ENCODE data around the gene LRP5.
"Not testable (repeated sequence)": the region's sequence is repeated elsewhere in the genome, so short reads cannot be mapped to it uniquely, and the experiment has no call there.

LRP5 gene

DNA sequence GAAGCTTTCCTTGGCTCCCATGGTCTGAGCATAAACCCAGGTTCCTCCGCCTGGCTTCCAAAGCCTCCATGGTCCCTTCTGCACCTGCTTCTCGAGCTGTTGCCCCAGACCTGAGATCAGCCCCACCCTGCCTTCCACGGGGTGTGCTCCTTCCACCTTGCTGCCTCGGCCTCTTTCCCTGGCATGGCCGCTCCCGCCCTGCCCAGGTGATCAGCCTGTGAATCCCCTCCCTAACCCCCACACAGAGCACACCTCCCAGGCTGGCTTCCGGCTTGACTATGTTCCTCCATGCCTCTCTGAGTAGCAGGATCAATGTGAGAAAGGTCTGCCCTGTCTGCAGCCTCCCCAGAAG, 145.5 kb downstream of the LRP5 start:
- peaks cover 12% of the 10 kb centered on the region for H3K4me1 ChIP-seq (ENCODE audit: low read depth, poor library complexity, severe bottlenecking)
- no peak overlapping the region for H3K9ac ChIP-seq
- H3K79me2 ChIP-seq (ENCODE audit: insufficient read depth, low read depth), result peaks cover 15% of the 10 kb centered on the region
- H3K27me3 ChIP-seq (ENCODE audit: insufficient read depth, low read depth), result no peaks in the 10 kb centered on the region
- no peak overlapping the region for H3K4me2 ChIP-seq
- H2AFZ ChIP-seq (ENCODE audit: low read depth), result no peak overlapping the region
- peaks cover 14% of the 10 kb centered on the region for H4K20me1 ChIP-seq (ENCODE audit: insufficient read depth)
- no peak overlapping the region for H3K4me3 ChIP-seq (IDR thresholded peaks at IDR 0.05; ENCODE audit: insufficient read depth, low read depth, low read length)
- H3K27ac ChIP-seq, result no peak overlapping the region
- no peaks in the 10 kb centered on the region for H3K36me3 ChIP-seq (ENCODE audit: insufficient read depth)
- TF ChIP-seq, protein P1, sequence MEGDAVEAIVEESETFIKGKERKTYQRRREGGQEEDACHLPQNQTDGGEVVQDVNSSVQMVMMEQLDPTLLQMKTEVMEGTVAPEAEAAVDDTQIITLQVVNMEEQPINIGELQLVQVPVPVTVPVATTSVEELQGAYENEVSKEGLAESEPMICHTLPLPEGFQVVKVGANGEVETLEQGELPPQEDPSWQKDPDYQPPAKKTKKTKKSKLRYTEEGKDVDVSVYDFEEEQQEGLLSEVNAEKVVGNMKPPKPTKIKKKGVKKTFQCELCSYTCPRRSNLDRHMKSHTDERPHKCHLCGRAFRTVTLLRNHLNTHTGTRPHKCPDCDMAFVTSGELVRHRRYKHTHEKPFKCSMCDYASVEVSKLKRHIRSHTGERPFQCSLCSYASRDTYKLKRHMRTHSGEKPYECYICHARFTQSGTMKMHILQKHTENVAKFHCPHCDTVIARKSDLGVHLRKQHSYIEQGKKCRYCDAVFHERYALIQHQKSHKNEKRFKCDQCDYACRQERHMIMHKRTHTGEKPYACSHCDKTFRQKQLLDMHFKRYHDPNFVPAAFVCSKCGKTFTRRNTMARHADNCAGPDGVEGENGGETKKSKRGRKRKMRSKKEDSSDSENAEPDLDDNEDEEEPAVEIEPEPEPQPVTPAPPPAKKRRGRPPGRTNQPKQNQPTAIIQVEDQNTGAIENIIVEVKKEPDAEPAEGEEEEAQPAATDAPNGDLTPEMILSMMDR (conservative IDR thresholded peaks at IDR 0.05; ENCODE audit: low read depth, low read length), result no peak

DNA sequence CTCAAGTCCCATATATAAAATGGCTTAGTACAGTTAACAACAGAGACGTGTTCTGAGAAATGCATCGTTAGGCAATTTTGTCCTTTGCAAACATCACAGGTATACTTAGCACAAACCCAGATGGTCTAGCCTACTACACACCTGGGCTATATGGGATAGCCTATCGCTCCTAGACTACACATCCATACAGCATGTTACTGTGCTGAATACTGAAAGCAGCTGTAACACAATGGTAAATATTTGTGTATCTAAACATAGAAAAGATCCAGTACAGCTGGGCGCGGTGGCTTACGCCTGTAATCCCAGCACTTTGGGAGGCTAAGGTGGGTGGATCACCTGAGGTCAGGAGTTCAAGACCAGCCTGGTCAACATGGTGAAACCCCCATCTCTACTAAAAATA, 145.9 kb downstream of the LRP5 start:
- H2AFZ ChIP-seq (ENCODE audit: low read depth); H3K4me2 ChIP-seq; H3K27me3 ChIP-seq (ENCODE audit: insufficient read depth, low read depth); H3K9ac ChIP-seq; H3K27ac ChIP-seq; H3K4me3 ChIP-seq (IDR thresholded peaks at IDR 0.05; ENCODE audit: insufficient read depth, low read depth, low read length); H3K36me3 ChIP-seq (ENCODE audit: insufficient read depth): not testable (repeated sequence)
- H4K20me1 ChIP-seq (ENCODE audit: insufficient read depth), result peaks cover 16% of the 10 kb centered on the region
- H3K79me2 ChIP-seq (ENCODE audit: insufficient read depth, low read depth), result peaks cover 20% of the 10 kb centered on the region
- H3K4me1 ChIP-seq (ENCODE audit: low read depth, poor library complexity, severe bottlenecking), result peaks cover 17% of the 10 kb centered on the region

DNA sequence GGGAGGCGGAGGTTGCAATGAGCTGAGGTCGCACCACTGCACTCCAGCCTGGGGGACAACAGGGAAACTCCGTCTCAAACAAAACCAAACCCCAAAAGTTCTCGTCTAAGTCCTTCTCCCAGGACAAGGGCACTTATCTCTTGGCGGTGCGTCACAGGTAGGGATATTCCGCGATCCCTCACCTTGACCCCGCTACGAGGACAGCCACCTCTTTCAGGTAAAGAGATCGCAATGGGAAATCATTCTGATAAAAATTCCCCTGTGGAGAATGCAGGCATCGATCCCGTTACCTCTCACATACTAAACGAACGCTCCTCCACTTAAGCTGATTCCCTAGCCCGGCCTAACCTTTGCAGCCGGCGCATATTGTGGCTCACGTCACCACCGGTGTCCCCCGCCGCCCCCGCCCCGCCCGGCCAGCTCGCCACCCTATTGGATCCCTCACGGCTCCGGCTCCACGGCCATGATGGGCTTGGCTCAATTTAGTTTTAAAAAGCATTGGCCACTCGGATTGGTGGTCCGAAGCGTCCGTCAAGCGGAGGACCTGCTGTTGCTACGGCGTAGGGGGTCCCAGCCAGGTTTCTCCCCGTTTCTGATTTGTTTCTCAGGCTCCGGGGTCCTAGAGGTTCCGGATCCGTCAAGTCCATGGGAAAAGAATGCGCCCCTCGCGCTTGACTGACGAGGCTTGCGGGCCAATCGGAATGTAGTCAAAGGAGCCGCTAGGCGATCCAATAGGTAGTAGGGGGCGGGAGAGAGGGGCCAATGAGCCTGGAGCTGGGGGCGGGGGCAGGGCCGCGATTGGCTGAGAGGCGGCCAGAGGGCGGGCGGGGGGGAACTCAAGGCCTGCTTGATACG, 147.7 kb downstream of the LRP5 start:
- Histone ChIP-seq H3K27ac (peak overlapping the region; percentile 64), H3K9ac (peak overlapping the region; percentile 82; the same call in 1 of the 2 replicates), H3K79me2 (ENCODE audit: insufficient read depth, low read depth) (peaks cover 38% of the 10 kb centered on the region), H3K4me1 (ENCODE audit: low read depth, poor library complexity, severe bottlenecking) (peaks cover 23% of the 10 kb centered on the region), H3K4me3 (IDR thresholded peaks at IDR 0.05; ENCODE audit: insufficient read depth, low read depth, low read length) (no peak overlapping the region), H3K4me2 (peak overlapping the region; percentile 64; the same call in 1 of the 2 replicates), H4K20me1 (ENCODE audit: insufficient read depth) (peaks cover 28% of the 10 kb centered on the region), H3K36me3 (ENCODE audit: insufficient read depth) (no peaks in the 10 kb centered on the region), H2AFZ (ENCODE audit: low read depth) (peak overlapping the region; percentile 83; the same call in 1 of the 2 replicates), H3K27me3 (ENCODE audit: insufficient read depth, low read depth) (no peaks in the 10 kb centered on the region)
- TF ChIP-seq, protein P1 (conservative IDR thresholded peaks at IDR 0.05; ENCODE audit: low read depth, low read length), result no peak

DNA sequence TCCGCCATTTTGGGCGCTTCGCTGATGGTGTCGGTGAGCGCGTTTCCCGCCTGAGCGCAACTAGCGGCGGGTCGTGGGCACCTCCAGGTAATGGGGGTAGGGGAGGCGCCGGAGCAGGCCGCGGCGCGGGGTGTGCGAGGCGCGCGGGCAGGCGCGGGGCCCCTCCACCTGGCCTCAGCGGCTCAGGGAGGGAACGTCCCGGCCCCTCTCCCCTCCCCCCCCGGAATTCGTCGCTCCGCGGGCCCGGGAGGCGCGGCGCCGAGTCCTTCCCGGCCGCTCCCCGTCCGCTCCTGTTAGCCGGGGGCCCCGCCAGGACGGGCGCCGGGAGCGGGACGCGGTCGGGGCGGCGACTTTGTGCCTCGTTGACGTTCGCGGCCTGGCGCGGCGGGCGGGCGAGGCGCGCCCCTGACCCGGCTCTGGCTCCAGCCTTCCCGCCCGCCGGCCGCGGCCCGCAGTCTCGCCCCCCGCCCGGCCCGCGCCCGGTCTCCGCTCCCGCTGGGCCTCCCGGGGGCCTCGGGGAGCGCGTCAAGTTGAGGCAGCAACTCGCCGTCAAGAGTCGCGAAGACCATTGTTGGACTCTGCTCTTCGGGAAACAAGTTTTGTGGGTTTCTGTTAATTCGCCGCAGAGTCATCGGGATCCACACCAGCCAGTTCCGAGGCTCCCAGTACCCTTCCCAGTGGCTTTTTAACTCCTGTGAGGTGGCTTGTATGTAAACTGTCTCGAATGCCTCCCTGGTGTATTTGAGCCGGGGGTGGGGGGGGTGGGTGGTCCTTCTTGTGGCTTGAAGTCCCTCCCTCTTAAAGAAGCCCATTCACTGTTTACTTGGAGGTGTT, 148.6 kb downstream of the LRP5 start, which contains the start of gene PPP6R3:
PPP6R3 (plus strand) TSS at position 12 of the 834 bp plus-strand sequence. CDS start 76,913 bp downstream, outside the sequence.
- Histone ChIP-seq H3K4me2 (peak within 1 kb of the TSS; percentile 100), H2AFZ (ENCODE audit: low read depth) (peak within 1 kb of the TSS; percentile 83; the same call in 1 of the 2 replicates), H3K79me2 (ENCODE audit: insufficient read depth, low read depth) (peaks cover 46% of the 10 kb centered on the region), H3K4me1 (ENCODE audit: low read depth, poor library complexity, severe bottlenecking) (peaks cover 23% of the 10 kb centered on the region), H3K36me3 (ENCODE audit: insufficient read depth) (no peaks in the 10 kb centered on the region), H3K4me3 (IDR thresholded peaks at IDR 0.05; ENCODE audit: insufficient read depth, low read depth, low read length) (no peak within 1 kb of the TSS), H3K27me3 (ENCODE audit: insufficient read depth, low read depth) (no peaks in the 10 kb centered on the region), H3K9ac (peak within 1 kb of the TSS; percentile 82), H4K20me1 (ENCODE audit: insufficient read depth) (peaks cover 30% of the 10 kb centered on the region), H3K27ac (peak within 1 kb of the TSS; percentile 64)
- TF ChIP-seq, protein P1 (conservative IDR thresholded peaks at IDR 0.05; ENCODE audit: low read depth, low read length), result no peak

All from KMS-11 (cell line).